DND-41 (cell line): ENCODE measurements around the gene DOCK3.

Source experiments
- ATAC-seq: fragments of 200-7000 bp; cut with Tn5 transposase; 3 replicates; pipeline ENCODE4 v1.9.1; 2021; ENCODE audit warnings: low read depth; ENCODE audit not compliant: insufficient read depth
- DNase-seq: peaks from one replicate; pipeline ENCODE4 v3.0.0-alpha.2; 2020
- H2AFZ ChIP-seq: 2 replicates; pipeline ENCODE4 v1.6.0; 2012; ENCODE audit warnings: low read depth, low read length
- H3K27ac ChIP-seq: 2 replicates; pipeline ENCODE4 v1.5.1; 2012; ENCODE audit warnings: low read length, inconsistent platforms
- H3K27me3 ChIP-seq: fragments of 200-600 bp; sonication (generic); 2 replicates; pipeline ENCODE4 v1.6.0; 2012; ENCODE audit warnings: low read length, mild to moderate bottlenecking, inconsistent platforms; ENCODE audit not compliant: insufficient read depth, poor library complexity
- H3K36me3 ChIP-seq: 2 replicates; pipeline ENCODE4 v1.5.1; 2012; ENCODE audit warnings: low read length, inconsistent platforms; ENCODE audit not compliant: insufficient read depth
- H3K4me1 ChIP-seq: 2 replicates; pipeline ENCODE4 v1.5.1; 2012; ENCODE audit warnings: mild to moderate bottlenecking, low read length; ENCODE audit not compliant: insufficient read depth
- H3K4me2 ChIP-seq: 2 replicates; pipeline ENCODE4 v1.6.0; 2012; ENCODE audit warnings: mild to moderate bottlenecking, moderate library complexity, low read length, inconsistent platforms; ENCODE audit not compliant: insufficient read depth
- H3K4me3 ChIP-seq, 2 experiments: fragments of 200-600 bp in 1 of 2; shearing (Covaris generic) in 1 of 2; 2 replicates each; pipeline ENCODE4 v1.5.1; 2012 to 2016; ENCODE audit warnings: inconsistent platforms in 2 of 2, low read length in 2 of 2, mild to moderate bottlenecking in 2 of 2, low read depth in 1 of 2, moderate library complexity in 1 of 2
- H3K79me2 ChIP-seq: 2 replicates; pipeline ENCODE4 v1.6.0; 2012; ENCODE audit warnings: low read length, inconsistent platforms; ENCODE audit not compliant: insufficient read depth
- H3K9ac ChIP-seq: 2 replicates; pipeline ENCODE4 v1.6.0; 2012; ENCODE audit warnings: low read depth, mild to moderate bottlenecking, inconsistent platforms, low read length, moderate library complexity
- H3K9me3 ChIP-seq: 2 replicates; pipeline ENCODE4 v1.5.1; 2012; ENCODE audit warnings: low read length, moderate library complexity, mild to moderate bottlenecking, inconsistent platforms; ENCODE audit not compliant: insufficient read depth, severe bottlenecking
- H4K20me1 ChIP-seq: 2 replicates; pipeline ENCODE4 v1.6.0; 2012; ENCODE audit warnings: low read length; ENCODE audit not compliant: insufficient read depth
- CTCF ChIP-seq: IDR thresholded peaks from 2 replicates; pipeline ENCODE4 v1.5.1; 2012; ENCODE audit warnings: borderline replicate concordance, low read length, moderate library complexity, mild to moderate bottlenecking; ENCODE audit not compliant: poor library complexity, severe bottlenecking; ENCODE audit errors: extremely low read depth
- EZH2 ChIP-seq: IDR thresholded peaks from 3 replicates; pipeline ENCODE4 v1.6.1; 2012; ENCODE audit warnings: borderline replicate concordance, low read depth, mild to moderate bottlenecking, moderate library complexity, low read length, inconsistent platforms; ENCODE audit not compliant: severe bottlenecking

Gene DOCK3

DNA sequence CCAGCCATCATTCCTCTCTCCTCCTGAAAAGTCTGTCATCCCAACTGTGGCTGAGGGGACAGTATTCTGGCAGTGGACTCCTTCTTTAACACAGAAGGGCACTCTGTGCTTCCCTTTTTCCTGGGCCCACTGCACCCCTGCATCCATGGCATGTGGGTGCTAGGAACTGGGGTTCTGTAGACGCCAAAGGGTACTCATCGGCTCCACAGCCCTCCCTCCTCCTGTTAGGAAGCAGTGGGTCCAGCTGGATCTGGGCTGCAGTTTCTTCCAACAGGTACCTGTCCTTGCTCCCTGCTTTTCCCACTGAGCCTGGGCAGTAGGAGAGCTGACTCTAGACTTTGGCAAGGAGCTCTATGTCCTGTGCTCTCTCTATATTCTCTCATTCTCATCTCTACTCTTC lies 704.0 kb downstream of the DOCK3 start:
- Histone ChIP-seq H3K9me3 (no peaks in the 10 kb centered on the region), H3K9ac (no peak overlapping the region), H2AFZ (no peak overlapping the region), H3K4me3 (no peak overlapping the region), H3K36me3 (no peaks in the 10 kb centered on the region), H3K27me3 (peaks cover 3% of the 10 kb centered on the region), H3K79me2 (peaks cover 5% of the 10 kb centered on the region), H3K4me1 (peaks cover 9% of the 10 kb centered on the region), H3K27ac (no peak overlapping the region), H3K4me2 (no peak overlapping the region), H4K20me1 (no peaks in the 10 kb centered on the region)
- ATAC-seq (no peak), DNase-seq (no peak)
- no peak for TF ChIP-seq CTCF
- TF ChIP-seq EZH2 = no peak

GRCh38 chr3:51379301-51379700 lies 704.6 kb downstream of the DOCK3 start:
- peak; percentile 27; the same call in 1 of the 3 replicates for ATAC-seq
- Histone ChIP-seq H3K79me2 (peaks cover 11% of the 10 kb centered on the region), H3K4me2 (no peak overlapping the region), H2AFZ (no peak overlapping the region), H3K36me3 (no peaks in the 10 kb centered on the region; the same call in 1 of the 2 replicates), H3K4me3 (no peak overlapping the region), H3K27ac (no peak overlapping the region), H3K9ac (no peak overlapping the region), H4K20me1 (no peaks in the 10 kb centered on the region), H3K27me3 (peaks cover 3% of the 10 kb centered on the region), H3K4me1 (peaks cover 13% of the 10 kb centered on the region), H3K9me3 (no peaks in the 10 kb centered on the region)
- TF ChIP-seq CTCF = no peak
- no peak for TF ChIP-seq EZH2
- DNase-seq = no peak

- Histone ChIP-seq H3K27ac (no peak overlapping the region), H3K4me2 (no peak overlapping the region)
Measured at GRCh38 chr3:51379746-51380455, 705.2 kb downstream of the DOCK3 start.

More at GRCh38 chr3:51379746-51380455, 705.2 kb downstream of the DOCK3 start:
- Histone ChIP-seq H3K9me3 (no peaks in the 10 kb centered on the region), H3K79me2 (peaks cover 16% of the 10 kb centered on the region), H3K4me3 (no peak overlapping the region), H3K36me3 (no peaks in the 10 kb centered on the region; the same call in 1 of the 2 replicates), H3K27me3 (peaks cover 3% of the 10 kb centered on the region), H3K4me1 (peaks cover 13% of the 10 kb centered on the region), H4K20me1 (no peaks in the 10 kb centered on the region), H2AFZ (no peak overlapping the region), H3K9ac (no peak overlapping the region)
- no peak for DNase-seq
- no peak for ATAC-seq
- TF ChIP-seq EZH2 = no peak
- TF ChIP-seq CTCF = no peak
